ENCODE results near the gene SPINK5.

The SPINK5 gene, protein sequence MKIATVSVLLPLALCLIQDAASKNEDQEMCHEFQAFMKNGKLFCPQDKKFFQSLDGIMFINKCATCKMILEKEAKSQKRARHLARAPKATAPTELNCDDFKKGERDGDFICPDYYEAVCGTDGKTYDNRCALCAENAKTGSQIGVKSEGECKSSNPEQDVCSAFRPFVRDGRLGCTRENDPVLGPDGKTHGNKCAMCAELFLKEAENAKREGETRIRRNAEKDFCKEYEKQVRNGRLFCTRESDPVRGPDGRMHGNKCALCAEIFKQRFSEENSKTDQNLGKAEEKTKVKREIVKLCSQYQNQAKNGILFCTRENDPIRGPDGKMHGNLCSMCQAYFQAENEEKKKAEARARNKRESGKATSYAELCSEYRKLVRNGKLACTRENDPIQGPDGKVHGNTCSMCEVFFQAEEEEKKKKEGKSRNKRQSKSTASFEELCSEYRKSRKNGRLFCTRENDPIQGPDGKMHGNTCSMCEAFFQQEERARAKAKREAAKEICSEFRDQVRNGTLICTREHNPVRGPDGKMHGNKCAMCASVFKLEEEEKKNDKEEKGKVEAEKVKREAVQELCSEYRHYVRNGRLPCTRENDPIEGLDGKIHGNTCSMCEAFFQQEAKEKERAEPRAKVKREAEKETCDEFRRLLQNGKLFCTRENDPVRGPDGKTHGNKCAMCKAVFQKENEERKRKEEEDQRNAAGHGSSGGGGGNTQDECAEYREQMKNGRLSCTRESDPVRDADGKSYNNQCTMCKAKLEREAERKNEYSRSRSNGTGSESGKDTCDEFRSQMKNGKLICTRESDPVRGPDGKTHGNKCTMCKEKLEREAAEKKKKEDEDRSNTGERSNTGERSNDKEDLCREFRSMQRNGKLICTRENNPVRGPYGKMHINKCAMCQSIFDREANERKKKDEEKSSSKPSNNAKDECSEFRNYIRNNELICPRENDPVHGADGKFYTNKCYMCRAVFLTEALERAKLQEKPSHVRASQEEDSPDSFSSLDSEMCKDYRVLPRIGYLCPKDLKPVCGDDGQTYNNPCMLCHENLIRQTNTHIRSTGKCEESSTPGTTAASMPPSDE

DNA sequence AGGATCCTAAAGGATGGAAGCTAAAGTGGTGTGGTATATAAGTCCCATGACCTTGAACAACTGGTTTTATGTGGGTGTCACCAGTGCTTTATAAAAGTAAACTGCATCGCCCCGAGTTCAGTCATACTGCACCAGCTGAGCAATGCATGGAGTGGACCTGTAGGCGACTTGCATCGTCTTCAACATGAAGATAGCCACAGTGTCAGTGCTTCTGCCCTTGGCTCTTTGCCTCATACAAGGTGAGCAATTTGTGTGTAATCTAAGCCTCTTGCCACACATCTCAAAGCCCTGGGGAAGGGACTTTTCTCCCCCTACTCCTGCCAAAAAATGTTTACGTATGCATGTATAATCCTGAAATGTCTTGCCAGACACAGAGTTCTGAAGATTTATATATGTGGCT, at the start of gene SPINK5:
Gene SPINK5, plus strand, starts transcription at position 120 of the 400 bp plus-strand sequence. Its CDS starts 65 bp downstream, at position 185.
- H3K4me3 ChIP-seq (ENCODE audit: low read depth, low read length), result no peak within 1 kb of the TSS
- TF ChIP-seq, protein P1, sequence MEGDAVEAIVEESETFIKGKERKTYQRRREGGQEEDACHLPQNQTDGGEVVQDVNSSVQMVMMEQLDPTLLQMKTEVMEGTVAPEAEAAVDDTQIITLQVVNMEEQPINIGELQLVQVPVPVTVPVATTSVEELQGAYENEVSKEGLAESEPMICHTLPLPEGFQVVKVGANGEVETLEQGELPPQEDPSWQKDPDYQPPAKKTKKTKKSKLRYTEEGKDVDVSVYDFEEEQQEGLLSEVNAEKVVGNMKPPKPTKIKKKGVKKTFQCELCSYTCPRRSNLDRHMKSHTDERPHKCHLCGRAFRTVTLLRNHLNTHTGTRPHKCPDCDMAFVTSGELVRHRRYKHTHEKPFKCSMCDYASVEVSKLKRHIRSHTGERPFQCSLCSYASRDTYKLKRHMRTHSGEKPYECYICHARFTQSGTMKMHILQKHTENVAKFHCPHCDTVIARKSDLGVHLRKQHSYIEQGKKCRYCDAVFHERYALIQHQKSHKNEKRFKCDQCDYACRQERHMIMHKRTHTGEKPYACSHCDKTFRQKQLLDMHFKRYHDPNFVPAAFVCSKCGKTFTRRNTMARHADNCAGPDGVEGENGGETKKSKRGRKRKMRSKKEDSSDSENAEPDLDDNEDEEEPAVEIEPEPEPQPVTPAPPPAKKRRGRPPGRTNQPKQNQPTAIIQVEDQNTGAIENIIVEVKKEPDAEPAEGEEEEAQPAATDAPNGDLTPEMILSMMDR (IDR thresholded peaks at IDR 0.05; ENCODE audit: low read depth, low read length, missing control alignments), result no peak
- DNase-seq (ENCODE audit: low read depth), result no peak

- no peak overlapping the region for H3K4me3 ChIP-seq (ENCODE audit: low read depth, low read length)
- no peak for DNase-seq (ENCODE audit: low read depth)
- TF ChIP-seq, protein P1 (IDR thresholded peaks at IDR 0.05; ENCODE audit: low read depth, low read length, missing control alignments), result no peak
These were observed 49.5 kb upstream of the SPINK5 start for GRCh38 chr5:148014276-148014675.

DNA sequence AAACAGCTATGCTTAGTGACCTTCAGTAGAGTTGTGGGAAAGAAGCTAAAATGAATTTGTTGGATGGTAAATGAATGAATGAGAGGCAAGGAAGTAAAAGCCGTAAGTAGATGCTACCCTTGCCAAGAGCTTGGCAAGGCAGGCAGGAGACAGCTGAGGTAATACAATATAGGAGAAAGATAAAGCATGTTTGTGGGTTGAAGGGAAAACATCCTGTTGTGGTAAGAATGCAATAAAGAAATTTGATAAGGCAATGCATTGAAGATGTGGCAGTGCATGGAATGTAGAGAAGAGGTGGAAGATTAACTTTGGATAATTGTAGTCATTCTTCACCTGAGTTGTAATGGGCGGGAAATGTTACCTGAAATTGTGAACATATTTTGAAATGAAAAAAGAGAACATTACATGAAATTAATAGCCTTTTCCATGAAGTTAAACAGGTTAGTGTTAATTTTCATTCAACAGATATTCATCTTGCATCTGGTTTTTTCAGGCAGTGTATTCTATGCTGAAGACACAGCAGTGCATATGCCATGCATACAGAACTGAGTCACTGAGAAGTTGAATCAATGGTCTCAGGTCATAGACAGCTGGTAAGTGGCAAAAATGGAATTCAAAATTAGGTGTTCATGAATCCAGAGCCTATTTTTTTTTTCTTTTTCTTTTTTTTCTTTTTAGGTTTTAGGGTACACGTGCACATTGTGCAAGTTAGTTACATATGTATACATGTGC, 43.4 kb upstream of the SPINK5 start:
- TF ChIP-seq, protein P1 (IDR thresholded peaks at IDR 0.05; ENCODE audit: low read depth, low read length, missing control alignments), result no peak
- no peak overlapping the region for H3K4me3 ChIP-seq (ENCODE audit: low read depth, low read length)
- DNase-seq (ENCODE audit: low read depth), result no peak

GRCh38 chr5:148027505-148027904, 36.3 kb upstream of the SPINK5 start:
- TF ChIP-seq, protein P1 (IDR thresholded peaks at IDR 0.05; ENCODE audit: low read depth, low read length, missing control alignments), result no peak

DNA sequence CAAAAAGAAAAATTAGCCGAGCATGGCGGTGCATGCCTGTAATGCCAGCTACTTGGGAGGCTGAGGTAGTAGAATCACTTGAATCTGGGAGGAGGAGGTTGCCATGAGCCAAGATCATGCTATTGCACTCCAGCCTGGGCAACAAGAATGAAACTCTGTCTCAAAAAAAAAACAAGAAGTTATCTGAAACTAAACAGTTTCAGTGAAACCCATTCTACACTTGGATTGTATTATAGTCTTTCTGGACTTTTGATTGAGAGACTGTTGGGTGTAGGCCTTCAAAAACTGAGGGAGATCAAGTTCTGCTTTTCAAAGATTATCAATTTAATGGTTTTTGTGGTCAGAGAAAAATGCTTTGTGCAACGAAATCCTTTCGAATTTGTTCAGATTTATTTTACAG, 34.6 kb upstream of the SPINK5 start:
- TF ChIP-seq, protein P1 (IDR thresholded peaks at IDR 0.05; ENCODE audit: low read depth, low read length, missing control alignments), result no peak
- H3K4me3 ChIP-seq (ENCODE audit: low read depth, low read length), result no peak overlapping the region
- DNase-seq (ENCODE audit: low read depth), result no peak

More at GRCh38 chr5:148027505-148027904, 36.3 kb upstream of the SPINK5 start:
- H3K4me3 ChIP-seq (ENCODE audit: low read depth, low read length), result no peak overlapping the region
- no peak for DNase-seq (ENCODE audit: low read depth)

- TF ChIP-seq, protein P1 (IDR thresholded peaks at IDR 0.05; ENCODE audit: low read depth, low read length, missing control alignments), result no peak
- no peak for DNase-seq (ENCODE audit: low read depth)
- no peak overlapping the region for H3K4me3 ChIP-seq (ENCODE audit: low read depth, low read length)
These were observed 30.6 kb upstream of the SPINK5 start for GRCh38 chr5:148033134-148033533.

Measured in GM12864 (cell line).